OCI-LY7 (cell line): ENCODE results near the gene VWDE.

Source experiments
- CTCF ChIP-seq: fragments of 200-600 bp; sonication (generic); conservative IDR thresholded peaks from 2 replicates; pipeline ENCODE4 v1.5.1; 2014; ENCODE audit warnings: mild to moderate bottlenecking, antibody characterized with exemption, low read length, moderate library complexity, mixed read lengths
- EZH2phosphoT487 ChIP-seq: fragments of 200-600 bp; sonication (generic); IDR thresholded peaks from 2 replicates; pipeline ENCODE4 v1.6.1; 2018; ENCODE audit warnings: low read depth, borderline replicate concordance, mild to moderate bottlenecking, mixed run types, antibody characterized with exemption, low read length, moderate library complexity, mixed read lengths

GRCh38 chr7:12383377-12383776 lies 20.3 kb downstream of the VWDE start:
- no peak for TF ChIP-seq CTCF
- TF ChIP-seq EZH2phosphoT487 = no peak
